Spleen (tissue), 7 donors: ENCODE data around the gene N4BP2L2.

Experiments used
- POLR2AphosphoS5 ChIP-seq, 3 donors: sonication (generic); formaldehyde crosslinking; IDR thresholded peaks; one replicate each; pipeline ENCODE4 v1.5.1; 2017; ENCODE audit warnings: antibody characterized with exemption in 3 of 3
- TF ChIP-seq, protein P1 (sequence below), 11 experiments: fragments of 200-600 bp in 7 of 11; fragments of 450-650 bp in 4 of 11; sonication (generic) in 4 of 11; IDR thresholded peaks in 8 of 11; conservative IDR thresholded peaks in 3 of 11; 1 replicate in 7 of 11; 2 replicates in 4 of 11; pipeline versions ENCODE4 v1.4.0 to v1.8.0; 2016 to 2021; ENCODE audit warnings: antibody characterized with exemption in 11 of 11, inconsistent platforms in 4 of 11, mild to moderate bottlenecking in 1 of 11
- donor health status: DM: no; HTN: no; CAD: no; lungs with moderate emphysema.
- donor health status: DM: no; HTN: no; CAD: no.
- donor health status: DM: no; HTN: no; CAD: no.

GRCh38 chr13:32431361-32431760, 107.2 kb downstream of the N4BP2L2 start:
- TF ChIP-seq, protein P1, sequence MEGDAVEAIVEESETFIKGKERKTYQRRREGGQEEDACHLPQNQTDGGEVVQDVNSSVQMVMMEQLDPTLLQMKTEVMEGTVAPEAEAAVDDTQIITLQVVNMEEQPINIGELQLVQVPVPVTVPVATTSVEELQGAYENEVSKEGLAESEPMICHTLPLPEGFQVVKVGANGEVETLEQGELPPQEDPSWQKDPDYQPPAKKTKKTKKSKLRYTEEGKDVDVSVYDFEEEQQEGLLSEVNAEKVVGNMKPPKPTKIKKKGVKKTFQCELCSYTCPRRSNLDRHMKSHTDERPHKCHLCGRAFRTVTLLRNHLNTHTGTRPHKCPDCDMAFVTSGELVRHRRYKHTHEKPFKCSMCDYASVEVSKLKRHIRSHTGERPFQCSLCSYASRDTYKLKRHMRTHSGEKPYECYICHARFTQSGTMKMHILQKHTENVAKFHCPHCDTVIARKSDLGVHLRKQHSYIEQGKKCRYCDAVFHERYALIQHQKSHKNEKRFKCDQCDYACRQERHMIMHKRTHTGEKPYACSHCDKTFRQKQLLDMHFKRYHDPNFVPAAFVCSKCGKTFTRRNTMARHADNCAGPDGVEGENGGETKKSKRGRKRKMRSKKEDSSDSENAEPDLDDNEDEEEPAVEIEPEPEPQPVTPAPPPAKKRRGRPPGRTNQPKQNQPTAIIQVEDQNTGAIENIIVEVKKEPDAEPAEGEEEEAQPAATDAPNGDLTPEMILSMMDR (IDR thresholded peaks at IDR 0.05 in 8 of 11, conservative IDR thresholded peaks at IDR 0.05 in 3 of 11) = no peak
- no peak for TF ChIP-seq POLR2AphosphoS5 (IDR thresholded peaks at IDR 0.05)
